AG09319 (cell line): ENCODE results near the gene KCNN4.
"Not testable (repeated sequence)": the region's sequence is repeated elsewhere in the genome, so short reads cannot be mapped to it uniquely, and the experiment has no call there.

Source experiments
- DNase-seq: peaks from one replicate; pipeline ENCODE4 v3.0.0-alpha.2; 2010; ENCODE audit warnings: low read depth; ENCODE audit errors: extremely low read depth
- CTCF ChIP-seq: IDR thresholded peaks from 2 replicates; pipeline ENCODE4 v1.5.1; 2011; ENCODE audit warnings: low read depth, mild to moderate bottlenecking, inconsistent platforms, low read length, moderate library complexity

KCNN4 gene

GRCh38 chr19:43768273-43769050, 12.3 kb downstream of the KCNN4 start:
- TF ChIP-seq CTCF: no peak
- no peak for DNase-seq

- no peak for DNase-seq
- TF ChIP-seq CTCF: no peak
Measured at GRCh38 chr19:43767818-43768217, 13.0 kb downstream of the KCNN4 start.

- no peak for DNase-seq
- TF ChIP-seq CTCF: no peak
Measured at GRCh38 chr19:43767316-43767715, 13.5 kb downstream of the KCNN4 start.

- no peak for DNase-seq
- TF ChIP-seq CTCF: no peak
Measured at GRCh38 chr19:43766755-43767043, 14.1 kb downstream of the KCNN4 start.

- no peak for TF ChIP-seq CTCF
- peak; percentile 76 for DNase-seq
Measured at GRCh38 chr19:43765109-43765876, 15.5 kb downstream of the KCNN4 start.

- DNase-seq: not testable (repeated sequence)
Measured at GRCh38 chr19:43764684-43765083, 16.1 kb downstream of the KCNN4 start.

- DNase-seq: no peak
- TF ChIP-seq CTCF: no peak
Measured at GRCh38 chr19:43763473-43763939, 17.3 kb downstream of the KCNN4 start.
